HG03025 (cell line): Measurements from ENCODE around the gene LCAT.

Experiments
- ATAC-seq: cut with Tn5 transposase; IDR thresholded peaks from one replicate; pipeline ENCODE4 v1.9.1; 2021; ENCODE audit warnings: mild to moderate bottlenecking, moderate library complexity; ENCODE audit not compliant: unreplicated experiment, low FRiP score

The LCAT gene

GRCh38 chr16:67969254-67970039 is 25.5 kb upstream of the LCAT start:
- no peak for ATAC-seq

DNA sequence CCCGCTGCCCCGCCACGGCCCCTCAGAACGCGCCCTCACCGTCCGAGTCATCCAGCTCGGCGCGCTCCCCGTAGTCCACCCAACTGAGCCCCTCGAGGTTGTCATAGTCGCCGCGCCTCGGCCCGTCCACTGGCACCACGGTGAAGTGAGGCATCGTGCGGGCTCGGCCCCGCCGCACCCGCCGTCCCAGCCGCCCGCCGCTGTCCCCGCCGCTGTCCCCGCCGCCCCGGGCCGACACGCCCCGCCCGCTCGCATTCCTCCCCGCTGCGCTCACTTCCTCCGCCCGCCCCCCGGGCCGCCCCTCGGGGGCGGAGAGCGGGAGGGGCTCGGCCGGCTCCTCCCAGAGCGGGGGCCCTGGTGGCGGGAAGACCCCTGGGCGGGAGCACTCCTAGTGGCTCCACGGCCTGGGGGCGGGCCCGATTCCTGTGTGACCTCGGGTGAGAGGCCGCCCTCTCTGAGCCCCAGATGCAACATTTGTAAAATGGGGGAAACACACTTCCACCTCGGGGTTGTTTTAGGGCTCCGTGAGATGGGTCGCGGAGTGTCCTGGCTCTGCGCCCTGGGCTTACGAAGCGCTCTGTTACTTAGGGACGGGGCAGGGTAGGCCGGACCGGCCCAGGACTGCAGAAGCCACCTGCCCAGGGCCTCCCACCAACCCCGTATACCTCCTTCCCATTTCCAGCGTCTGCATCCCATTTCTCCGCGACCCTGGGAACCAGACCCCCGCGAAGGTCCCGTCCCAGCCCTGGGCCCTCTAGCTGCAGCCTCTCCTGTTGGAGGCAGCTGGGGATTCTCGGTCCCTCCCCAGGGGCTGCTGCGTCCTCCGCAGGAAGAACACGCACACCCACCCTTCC is 24.7 kb upstream of the LCAT start, which contains the start of gene SLC12A4:
SLC12A4 (minus strand) TSS at position 238 of the 854 bp plus-strand sequence; CDS start at position 154, 84 bp downstream.
- ATAC-seq, result peak; percentile 62

DNA sequence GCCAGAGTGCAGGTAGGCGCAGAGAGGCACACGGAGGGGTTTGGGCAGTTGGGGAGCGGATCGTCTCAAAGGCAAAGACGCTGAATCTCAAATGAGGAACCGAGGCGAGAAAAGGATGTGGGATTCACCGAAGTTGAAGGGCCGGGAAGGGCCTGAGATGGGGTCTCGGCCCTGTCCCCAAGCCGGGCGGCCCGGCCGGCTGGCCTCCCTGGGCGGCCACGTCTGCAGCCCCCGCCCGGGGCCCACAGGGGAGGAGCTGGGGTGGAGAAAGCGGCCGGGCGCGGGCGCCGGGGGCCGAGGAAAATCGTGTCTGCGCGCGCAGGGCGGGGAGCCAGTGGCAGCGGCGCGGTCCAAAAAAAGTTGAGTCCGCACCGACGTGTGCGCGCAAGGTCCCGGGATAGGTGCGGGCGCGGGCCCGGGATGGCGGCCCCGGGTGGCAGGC is 24.1 kb upstream of the LCAT start:
- peak; percentile 24 for ATAC-seq

GRCh38 chr16:67967183-67967957 is 23.4 kb upstream of the LCAT start:
- ATAC-seq, result no peak

DNA sequence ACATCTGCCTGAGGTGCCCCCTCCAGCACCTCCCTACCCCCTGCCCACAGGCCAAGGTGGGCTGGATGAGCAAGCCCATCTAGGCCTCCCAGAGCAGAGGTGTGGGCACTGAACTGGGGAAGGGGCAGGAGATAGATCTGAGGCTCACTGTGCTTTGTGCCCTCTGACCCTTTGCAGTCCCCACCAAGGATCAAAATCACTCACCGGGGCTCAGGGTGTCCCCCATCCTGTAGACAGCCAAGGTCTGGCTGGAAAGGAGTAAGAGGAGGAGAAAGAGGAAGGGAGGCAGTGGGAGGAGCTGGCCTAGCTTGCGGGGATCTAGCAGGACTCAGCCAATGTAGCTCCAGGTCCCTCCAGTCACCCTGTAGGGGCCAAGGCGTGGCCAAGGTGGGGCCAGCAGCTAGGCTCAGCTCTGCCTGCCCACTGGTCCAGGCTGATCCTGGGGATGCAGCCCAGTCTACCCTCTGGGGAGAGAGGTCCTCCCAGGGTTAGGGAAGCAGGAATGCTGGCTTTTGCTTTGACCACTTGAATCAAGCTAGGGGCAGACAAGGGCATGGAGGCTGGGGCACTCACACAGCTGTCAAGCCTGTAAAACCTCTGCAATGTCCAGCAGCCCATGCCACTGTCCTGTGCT is 22.7 kb upstream of the LCAT start:
- no peak for ATAC-seq

- ATAC-seq, result no peak
Measured at GRCh38 chr16:67965668-67966548, 22.0 kb upstream of the LCAT start.

- ATAC-seq, result no peak
Measured at GRCh38 chr16:67964477-67965131, 20.7 kb upstream of the LCAT start.

GRCh38 chr16:67963662-67964321 is 19.9 kb upstream of the LCAT start:
- ATAC-seq, result no peak

DNA sequence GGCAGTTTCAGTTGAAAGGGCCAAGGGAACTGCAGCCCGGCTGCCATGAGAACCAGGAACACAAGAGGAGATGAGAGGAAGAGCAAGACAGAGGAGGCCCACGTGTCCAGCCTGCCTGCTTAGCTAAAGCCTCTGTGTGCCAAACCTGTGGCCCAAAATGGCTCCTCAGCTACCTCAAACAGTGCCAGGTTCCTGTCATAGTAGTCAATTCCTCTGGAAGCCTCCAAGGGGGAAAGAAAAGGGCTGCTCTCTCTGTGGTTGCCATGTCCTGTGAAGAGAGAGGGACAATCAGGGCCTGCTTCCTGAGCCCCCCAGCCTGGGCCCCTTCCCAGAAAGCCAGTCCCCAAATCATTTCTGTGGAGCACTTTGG is 19.4 kb upstream of the LCAT start:
- ATAC-seq, result no peak

DNA sequence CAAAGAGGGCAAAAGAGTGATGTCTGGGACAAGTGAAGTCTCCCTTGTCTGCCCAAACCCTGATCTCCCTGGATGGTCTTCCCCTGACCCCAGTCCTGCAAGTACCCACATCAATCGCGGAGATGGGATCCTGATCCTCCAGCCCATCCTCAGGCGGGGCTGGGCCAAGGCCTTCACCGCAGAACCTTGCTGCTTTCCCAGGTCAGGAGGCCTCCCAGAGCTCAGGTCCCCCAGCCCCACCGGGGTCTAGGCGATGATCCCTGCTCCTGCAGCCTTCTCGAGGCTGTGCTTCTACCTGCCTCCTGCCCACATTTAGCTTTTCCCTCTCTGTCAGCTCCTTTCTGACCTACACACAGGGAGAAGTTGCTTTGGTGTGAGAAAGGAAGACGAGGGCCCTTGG is 18.2 kb upstream of the LCAT start:
- no peak for ATAC-seq

DNA sequence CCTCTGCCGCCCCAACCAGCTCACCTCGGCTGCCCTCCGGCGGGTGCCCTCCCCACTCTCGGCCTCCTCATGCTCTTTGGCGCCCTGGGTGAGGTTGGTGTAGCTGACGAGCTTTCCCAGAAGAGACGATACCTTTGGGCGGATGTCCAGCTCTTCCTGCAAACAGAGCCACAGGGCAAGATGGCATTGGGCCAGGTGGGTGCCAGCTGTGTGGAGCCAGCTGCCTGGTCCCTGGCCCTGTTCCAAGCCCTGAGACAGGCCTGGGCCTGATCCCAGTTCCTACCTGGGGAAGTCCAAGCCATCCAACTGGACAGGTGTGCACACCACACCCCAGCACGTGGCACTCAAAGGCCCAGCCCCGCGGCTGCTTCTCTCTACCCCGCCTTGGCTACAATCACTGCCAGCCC is 17.6 kb upstream of the LCAT start:
- no peak for ATAC-seq

GRCh38 chr16:67959536-67960329 is 15.8 kb upstream of the LCAT start:
- no peak for ATAC-seq

DNA sequence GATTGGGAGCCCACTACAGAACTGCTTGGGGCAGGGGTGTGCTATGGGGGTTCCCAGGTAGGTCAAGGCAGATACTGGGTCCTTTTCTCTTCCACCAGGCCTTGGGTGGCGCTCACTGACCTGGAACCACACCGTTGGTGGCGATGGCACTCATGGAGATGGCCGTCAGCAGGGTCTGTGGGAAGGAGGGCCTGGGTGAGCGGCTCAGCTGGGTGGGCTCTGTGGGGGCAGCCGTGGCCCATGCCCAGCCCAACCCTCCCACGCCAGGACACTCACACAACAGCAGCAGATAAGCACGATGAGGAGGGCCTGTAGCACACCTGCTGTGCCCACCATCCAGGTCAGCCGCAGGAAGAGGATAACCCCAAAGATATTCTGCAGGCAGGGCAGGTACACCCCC is 13.7 kb upstream of the LCAT start:
- ATAC-seq, result no peak

GRCh38 chr16:67954421-67955196 is 10.7 kb upstream of the LCAT start:
- ATAC-seq, result no peak

DNA sequence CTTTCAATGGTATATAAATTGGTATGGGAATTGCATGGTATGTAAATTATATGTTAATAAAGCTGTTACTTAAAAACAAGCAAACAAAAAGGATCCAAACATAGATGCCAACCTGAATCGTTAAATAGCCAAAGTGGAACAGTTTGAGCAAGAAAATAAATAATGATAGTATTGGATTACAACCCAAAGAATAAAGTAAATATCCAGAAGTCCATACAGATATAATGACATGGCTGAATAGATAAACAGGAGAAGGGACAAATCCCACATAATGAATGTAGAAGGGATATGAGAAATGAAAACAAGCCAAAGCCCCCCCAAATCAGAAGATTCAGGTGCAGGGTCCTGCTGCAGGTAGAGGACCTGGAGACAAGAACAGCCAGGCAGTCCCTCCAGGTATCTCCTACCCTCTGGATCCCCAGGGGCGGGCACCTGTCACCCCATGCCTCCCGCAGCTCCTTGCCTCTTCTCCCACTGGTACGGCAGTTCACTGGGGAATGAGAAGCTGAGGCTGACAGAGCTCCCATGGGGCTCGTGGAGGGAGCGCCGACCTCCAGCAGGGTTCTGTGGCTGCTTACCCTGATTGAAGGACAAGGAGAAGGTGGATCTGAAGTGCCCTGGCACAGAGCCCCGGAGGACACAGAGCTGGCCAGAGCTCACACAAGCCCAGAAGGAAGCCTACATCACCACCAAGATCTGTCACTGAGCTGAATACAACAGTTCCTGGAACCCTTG is 9.9 kb upstream of the LCAT start:
- ATAC-seq, result no peak

DNA sequence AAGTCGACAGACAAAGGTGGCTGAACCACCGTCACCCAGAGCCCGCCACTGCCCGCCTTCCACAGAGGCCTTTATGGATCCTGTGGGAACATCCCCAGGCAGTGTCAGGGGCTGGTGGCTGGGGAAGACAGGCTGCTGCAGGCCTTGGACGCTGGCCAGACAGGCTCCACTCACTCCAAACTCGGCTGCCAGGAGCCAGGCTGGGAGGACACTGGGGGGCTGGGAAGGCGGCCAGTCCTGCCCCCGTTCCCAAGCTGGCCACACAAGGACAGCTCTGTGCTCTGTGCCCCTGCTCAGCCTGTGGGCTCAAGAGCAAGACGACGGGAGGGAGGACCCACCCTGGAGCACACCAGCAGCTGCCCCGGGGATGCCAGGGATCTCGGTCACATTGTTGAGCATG is 7.6 kb upstream of the LCAT start:
- no peak for ATAC-seq
